Left renal cortex interstitium (tissue), 4 donors: ENCODE measurements around the gene ANKZF1. TPM values are rescaled to one million over a fixed set of nuclear protein-coding genes. Genes with fewer than 3 reads are reported as not detected.
A peak's percentile ranks its signal among the peaks of the same experiment; 100 is the strongest.
"Not testable (repeated sequence)": the region's sequence is repeated elsewhere in the genome, so short reads cannot be mapped to it uniquely, and the experiment has no call there.

Experiments
- DNase-seq, 4 donors: peaks; one replicate each; pipeline ENCODE4 v3.0.0-alpha.2; 2013; ENCODE audit warnings: low read depth in 4 of 4, low spot score in 2 of 4, missing footprints in 1 of 4
- polyA plus RNA-seq, 4 donors: library from polyadenylated mRNA; unstranded; fragments of 120-200 nt; gene quantifications; one replicate each; pipeline ENCODE4 v1.2.1, GENCODE V29; 2013; ENCODE audit not compliant: insufficient read length in 4 of 4

Gene ANKZF1
- 10 to 100 TPM; 36.0 to 86.5 (median 60.2) TPM for polyA plus RNA-seq

- peak in 3 of 4 donors; percentile 93 to 98 (median 95) for DNase-seq
These were observed at the start of gene ANKZF1, which contains the start of gene ATG9A for GRCh38 chr2:219229305-219230058. Gene ANKZF1, plus strand, starts transcription at chr2:219229806. Its CDS starts 452 bp downstream, at chr2:219230258. Gene ATG9A, minus strand, starts transcription at chr2:219229636. Its CDS starts 1,612 bp downstream, at chr2:219228024.

DNA sequence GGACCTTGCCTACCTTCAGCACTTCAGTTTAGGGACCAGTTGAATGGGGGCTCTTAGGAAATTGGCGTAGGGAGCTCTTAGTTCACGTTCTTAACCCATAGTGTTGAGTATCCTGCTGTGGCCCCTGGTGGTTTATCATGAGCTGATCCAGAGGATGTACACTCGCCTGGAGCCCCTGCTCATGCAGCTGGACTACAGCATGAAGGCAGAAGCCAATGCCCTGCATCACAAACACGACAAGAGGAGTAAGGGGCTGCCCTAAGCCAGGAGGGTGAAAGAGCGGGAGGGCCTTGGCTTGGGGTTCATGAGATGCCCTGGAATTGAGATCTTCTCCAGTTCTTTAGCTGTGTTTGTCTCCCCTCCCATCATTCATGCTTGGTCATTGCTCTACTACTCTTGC is 48.6 kb upstream of the ANKZF1 start:
- DNase-seq = no peak

- DNase-seq = no peak
These were observed 48.1 kb upstream of the ANKZF1 start for GRCh38 chr2:219181531-219181930.

DNA sequence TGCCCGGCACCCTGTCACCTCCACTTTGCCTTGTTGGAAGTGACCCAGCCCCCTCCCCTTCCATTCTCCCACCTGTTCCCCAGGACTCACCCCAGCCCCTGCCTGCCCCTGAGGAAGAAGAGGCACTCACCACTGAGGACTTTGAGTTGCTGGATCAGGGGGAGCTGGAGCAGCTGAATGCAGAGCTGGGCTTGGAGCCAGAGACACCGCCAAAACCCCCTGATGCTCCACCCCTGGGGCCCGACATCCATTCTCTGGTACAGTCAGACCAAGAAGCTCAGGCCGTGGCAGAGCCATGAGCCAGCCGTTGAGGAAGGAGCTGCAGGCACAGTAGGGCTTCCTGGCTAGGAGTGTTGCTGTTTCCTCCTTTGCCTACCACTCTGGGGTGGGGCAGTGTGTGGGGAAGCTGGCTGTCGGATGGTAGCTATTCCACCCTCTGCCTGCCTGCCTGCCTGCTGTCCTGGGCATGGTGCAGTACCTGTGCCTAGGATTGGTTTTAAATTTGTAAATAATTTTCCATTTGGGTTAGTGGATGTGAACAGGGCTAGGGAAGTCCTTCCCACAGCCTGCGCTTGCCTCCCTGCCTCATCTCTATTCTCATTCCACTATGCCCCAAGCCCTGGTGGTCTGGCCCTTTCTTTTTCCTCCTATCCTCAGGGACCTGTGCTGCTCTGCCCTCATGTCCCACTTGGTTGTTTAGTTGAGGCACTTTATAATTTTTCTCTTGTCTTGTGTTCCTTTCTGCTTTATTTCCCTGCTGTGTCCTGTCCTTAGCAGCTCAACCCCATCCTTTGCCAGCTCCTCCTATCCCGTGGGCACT is 47.1 kb upstream of the ANKZF1 start:
- no peak for DNase-seq

DNA sequence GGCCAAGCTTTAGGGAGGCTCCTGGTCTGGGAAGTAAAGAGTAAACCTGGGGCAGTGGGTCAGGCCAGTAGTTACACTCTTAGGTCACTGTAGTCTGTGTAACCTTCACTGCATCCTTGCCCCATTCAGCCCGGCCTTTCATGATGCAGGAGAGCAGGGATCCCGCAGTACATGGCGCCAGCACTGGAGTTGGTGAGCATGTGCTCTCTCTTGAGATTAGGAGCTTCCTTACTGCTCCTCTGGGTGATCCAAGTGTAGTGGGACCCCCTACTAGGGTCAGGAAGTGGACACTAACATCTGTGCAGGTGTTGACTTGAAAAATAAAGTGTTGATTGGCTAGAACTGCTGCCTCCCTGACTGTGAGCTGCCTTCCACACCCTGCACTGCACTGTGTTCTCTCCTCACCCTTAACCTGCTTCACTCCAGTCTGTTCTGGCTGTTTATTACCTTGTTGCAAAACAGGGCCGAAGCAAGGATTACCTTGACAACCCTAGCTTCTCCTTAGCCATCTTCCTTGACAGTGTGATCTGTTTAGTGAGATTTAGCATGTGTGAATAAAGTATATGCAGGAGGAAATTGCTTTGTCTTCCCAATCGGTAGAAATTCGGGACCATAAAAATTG is 46.3 kb upstream of the ANKZF1 start:
- DNase-seq = no peak

- DNase-seq = no peak
These were observed 45.5 kb upstream of the ANKZF1 start for GRCh38 chr2:219184121-219184520.

DNA sequence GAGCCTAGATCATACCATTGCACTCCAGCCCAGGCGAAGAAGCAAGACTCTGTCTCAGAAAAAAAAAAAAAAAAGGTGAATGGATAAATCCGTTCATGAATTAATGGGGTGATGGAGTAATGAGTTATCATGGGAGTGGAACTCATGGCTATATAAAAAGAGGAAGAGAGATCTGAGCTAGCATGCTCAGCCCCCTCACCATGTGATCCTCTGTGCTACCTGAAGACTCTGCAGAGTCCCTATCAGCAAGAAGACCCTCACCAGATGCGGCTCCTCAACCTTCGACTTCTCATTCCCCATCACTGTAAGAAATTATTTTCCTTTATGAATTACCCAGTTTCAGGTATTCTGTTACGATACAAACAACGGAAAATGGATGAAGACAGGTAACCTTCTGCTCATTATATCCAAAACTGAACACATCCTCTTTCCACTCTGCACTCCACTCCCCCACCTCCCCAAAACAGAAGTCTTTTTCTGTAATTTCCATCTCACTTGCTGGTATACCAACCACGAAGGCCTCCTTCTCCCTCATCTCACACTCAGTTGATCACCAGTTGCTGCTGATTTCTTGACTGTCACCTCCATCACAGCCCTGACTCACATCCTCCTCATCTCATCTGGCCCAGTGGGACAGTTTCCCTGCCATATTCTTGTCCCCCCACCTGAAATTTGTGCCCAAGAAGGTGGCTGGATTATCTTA is 42.7 kb upstream of the ANKZF1 start:
- DNase-seq = no peak

DNA sequence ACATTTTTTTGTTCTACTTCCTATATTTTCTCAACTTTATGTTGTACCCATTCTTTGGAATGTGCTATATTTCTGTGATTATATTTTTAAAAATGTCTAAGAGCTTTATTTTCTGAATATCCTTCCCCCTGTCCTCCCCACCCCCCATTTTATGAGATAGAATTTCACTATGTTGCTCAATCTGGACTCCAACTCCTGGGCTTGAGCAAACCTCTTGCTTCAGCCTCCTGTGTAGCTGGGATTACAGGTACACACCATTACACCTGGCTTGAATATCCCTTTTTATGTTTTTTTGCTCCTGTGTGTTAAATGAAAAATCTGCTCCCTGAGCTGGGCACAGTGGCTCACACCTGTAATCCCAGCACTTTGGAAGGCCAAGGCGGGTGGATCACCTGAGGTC is 32.2 kb upstream of the ANKZF1 start:
- DNase-seq = no peak

- DNase-seq = no peak
These were observed 30.6 kb upstream of the ANKZF1 start for GRCh38 chr2:219198974-219199373.

GRCh38 chr2:219199470-219200211 is 30.0 kb upstream of the ANKZF1 start:
- no peak for DNase-seq

DNA sequence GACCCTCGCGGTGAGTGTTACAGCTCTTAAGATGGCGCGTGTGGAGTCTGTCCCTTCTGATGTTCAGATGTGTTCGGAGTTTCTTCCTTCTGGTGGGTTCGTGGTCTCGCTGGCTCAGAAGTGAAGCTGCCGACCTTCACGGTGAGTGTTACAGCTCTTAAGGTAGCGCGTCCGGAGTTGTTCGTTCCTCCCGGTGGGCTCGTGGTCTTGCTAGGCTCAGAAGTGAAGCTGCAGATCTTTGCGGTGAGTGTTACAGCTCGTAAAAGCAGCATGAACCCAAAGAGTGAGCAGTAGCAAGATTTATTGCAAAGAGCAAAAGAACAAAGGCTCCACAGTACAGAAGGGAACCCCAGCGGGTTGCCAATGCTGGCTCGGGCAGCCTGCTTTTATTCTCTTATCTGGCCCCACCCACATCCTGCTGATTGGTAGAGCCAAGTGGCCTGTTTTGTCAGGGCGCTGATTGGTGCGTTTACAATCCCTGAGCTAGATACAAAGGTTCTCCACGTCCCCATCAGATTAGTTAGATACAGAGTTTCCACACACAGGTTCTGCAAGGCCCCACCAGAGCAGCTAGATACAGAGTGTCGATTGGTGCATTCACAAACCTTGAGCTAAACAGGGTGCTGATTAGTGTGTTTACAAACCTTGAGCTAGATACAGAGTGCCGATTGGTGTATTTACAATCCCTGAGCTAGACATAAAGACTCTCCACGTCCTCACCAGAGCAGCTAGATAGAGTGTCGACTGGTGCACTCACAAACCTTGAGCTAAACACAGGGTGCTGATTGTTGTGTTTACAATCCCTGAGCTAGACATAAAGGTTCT is 28.9 kb upstream of the ANKZF1 start:
- DNase-seq = not testable (repeated sequence)

DNA sequence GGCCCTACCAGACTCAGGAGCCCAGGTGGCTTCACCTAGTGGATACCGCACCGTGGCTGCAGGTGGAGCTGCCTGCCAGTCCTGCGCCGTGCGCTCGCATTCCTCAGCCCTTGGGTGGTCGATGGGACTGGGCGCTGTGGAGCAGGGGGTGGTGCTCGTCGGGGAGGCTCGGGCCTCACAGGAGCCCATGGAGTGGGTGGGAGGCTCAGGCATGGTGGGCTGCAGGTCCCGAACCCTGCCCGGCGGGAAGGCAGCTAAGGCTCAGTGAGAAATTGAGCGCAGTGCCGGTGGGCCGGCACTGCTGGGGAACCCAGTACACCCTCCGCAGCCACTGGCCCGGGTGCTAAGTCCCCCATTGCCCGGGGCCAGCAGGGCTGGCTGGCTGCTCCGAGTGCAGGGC is 28.3 kb upstream of the ANKZF1 start:
- DNase-seq = not testable (repeated sequence)

DNA sequence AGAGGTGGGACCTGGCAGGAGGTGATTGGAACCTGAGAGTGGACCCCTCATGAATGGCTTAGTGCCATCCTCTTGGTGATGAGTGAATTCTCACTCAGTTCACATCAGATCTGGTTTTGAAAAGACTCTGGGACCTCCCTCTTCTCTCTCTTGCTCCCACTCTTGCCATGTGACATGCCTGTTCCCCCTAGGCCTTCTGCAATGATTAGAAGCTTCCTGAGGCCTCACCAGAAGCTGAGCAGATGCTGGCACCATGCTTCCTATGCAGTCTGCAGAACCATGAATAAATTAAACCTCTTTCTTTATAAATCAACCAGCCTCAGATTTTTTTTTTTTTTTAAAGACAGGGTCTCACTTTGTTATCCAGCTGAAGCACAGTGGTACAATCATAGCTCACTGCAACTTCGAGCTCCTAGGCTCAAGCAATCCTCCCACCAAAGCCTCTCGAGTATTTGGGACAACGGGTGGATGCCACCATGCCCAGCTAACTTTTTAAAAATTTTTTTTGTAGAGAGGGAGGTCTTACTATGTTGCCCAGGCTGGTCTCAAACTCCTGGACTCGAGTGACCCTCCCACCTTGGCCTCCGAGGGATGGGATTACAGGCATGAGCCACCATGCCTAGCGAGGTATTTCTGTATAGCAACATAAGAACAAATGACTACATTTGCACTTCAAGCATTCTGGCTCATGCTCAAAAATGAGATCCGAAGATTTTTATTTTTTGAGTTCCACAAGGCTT is 25.0 kb upstream of the ANKZF1 start:
- DNase-seq = no peak

DNA sequence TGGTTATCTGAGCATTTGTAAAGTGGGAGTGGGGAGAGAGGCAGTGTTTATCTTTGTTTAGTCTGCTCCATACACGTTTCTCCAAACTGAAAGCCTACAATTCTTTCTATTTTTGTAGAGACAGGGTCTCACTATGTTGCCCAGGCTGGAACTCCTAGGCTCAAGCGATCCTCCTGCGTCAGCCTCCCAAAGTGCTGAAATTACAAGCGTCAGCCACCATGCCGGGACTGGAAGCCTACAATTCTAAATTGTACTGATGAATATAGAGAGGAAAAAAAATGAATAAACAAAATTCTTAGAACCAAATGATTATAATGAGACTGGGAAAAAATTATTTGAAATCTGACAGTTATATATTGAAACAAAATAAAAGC is 24.5 kb upstream of the ANKZF1 start:
- no peak for DNase-seq

GRCh38 chr2:219205981-219206327 is 23.7 kb upstream of the ANKZF1 start:
- no peak for DNase-seq

- peak; percentile 86 to 93 (median 90) for DNase-seq
These were observed 23.1 kb upstream of the ANKZF1 start, which contains the start of gene ZFAND2B for GRCh38 chr2:219206328-219207133. Gene ZFAND2B, plus strand, starts transcription at chr2:219206782. Its CDS starts 206 bp downstream, at chr2:219206988.

DNA sequence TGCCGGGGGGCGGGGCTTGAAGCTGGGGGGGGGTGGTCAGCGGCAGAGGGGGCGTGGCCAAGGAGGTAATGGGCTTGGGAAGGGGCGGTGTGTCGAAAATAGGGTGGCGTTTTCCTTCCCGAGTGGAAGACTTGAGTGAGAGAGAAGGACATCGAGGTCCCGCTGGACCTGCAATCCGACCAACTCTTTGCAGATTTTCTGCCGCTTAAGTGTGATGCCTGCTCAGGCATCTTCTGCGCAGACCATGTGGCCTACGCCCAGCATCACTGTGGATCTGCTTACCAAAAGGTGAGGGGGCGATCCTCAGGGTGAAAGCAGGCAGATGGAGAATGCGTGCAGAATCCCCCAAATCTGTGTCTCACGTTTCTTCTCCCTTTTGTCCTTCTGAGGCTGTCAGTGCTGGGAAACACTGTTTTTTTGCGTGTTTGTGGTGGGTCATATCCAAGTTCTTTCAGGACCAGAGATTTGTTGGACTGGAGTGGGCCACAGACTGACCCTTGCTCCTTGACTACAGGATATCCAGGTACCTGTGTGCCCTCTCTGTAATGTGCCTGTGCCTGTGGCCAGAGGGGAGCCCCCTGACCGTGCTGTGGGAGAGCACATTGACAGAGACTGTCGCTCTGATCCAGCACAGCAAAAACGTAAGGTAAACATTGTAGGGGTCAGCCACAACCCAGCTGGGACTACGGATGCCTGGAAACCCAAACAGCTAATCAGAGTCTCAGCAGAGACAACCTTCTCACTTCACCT is 22.3 kb upstream of the ANKZF1 start:
- peak in 1 of 4 donors; percentile 50 for DNase-seq
